Activated CD8-positive, alpha-beta T cell treated with anti-CD3 and anti-CD28 coated beads for 36 hours (primary cell): ENCODE measurements around the gene NFE2. TPM values are rescaled to one million over a fixed set of nuclear protein-coding genes. Genes with fewer than 3 reads are reported as not detected.
"Not testable (repeated sequence)": the region's sequence is repeated elsewhere in the genome, so short reads cannot be mapped to it uniquely, and the experiment has no call there.

ENCODE experiments used
- ATAC-seq: fragments of 200-7000 bp; cut with Tn5 transposase; one replicate; pipeline ENCODE4 v1.10.0; 2021; ENCODE audit warnings: mild to moderate bottlenecking, moderate library complexity
- CTCF ChIA-PET: fragments of 350-600 bp; sonication (Branson Sonifier 250); formaldehyde crosslinking; loops from one replicate; lab custom pipeline; 2021; ENCODE audit warnings: antibody characterized with exemption; lab: Charles Lee
- POLR2A ChIA-PET: fragments of 350-600 bp; sonication (Branson Sonifier 250); formaldehyde crosslinking; loops from one replicate; lab custom pipeline; 2021; ENCODE audit warnings: antibody characterized with exemption; lab: Charles Lee
- DNase-seq: peaks from one replicate; pipeline ENCODE4 v3.0.0-alpha.2; 2020
- H3K27ac Mint-ChIP-seq: one replicate; pipeline ENCODE4 v1.8.0; 2021; ENCODE audit warnings: mild to moderate bottlenecking, mixed read lengths
- H3K27me3 Mint-ChIP-seq: one replicate; pipeline ENCODE4 v1.8.0; 2021; ENCODE audit warnings: mixed read lengths
- H3K36me3 Mint-ChIP-seq: one replicate; pipeline ENCODE4 v1.8.0; 2021; ENCODE audit warnings: low read depth, mixed read lengths
- H3K4me1 Mint-ChIP-seq: one replicate; pipeline ENCODE4 v1.8.0; 2021; ENCODE audit warnings: low read depth, mixed read lengths
- H3K4me3 Mint-ChIP-seq: one replicate; pipeline ENCODE4 v1.8.0; 2021; ENCODE audit warnings: mild to moderate bottlenecking, moderate library complexity, mixed read lengths
- H3K9me3 Mint-ChIP-seq: one replicate; pipeline ENCODE4 v1.8.0; 2021; ENCODE audit warnings: mixed read lengths
- intact Hi-C: fragments of 100-400 bp; cut with micrococcal nuclease; formaldehyde crosslinking; loops from one replicate; pipeline ENCODE4 v1.10.0; 2022
- total RNA-seq, 2 experiments: library from RNA; stranded (reverse); gene quantifications; one replicate each; pipeline ENCODE4 v1.2.3, GENCODE V29; 2021
- TF ChIP-seq, protein P1 (sequence below): fragments of 200-600 bp; IDR thresholded peaks from one replicate; pipeline ENCODE4 v1.8.0; 2022; ENCODE audit warnings: antibody characterized with exemption, mild to moderate bottlenecking

The NFE2 gene
- total RNA-seq, 2 experiments from 2014 or later, result not detected

DNA sequence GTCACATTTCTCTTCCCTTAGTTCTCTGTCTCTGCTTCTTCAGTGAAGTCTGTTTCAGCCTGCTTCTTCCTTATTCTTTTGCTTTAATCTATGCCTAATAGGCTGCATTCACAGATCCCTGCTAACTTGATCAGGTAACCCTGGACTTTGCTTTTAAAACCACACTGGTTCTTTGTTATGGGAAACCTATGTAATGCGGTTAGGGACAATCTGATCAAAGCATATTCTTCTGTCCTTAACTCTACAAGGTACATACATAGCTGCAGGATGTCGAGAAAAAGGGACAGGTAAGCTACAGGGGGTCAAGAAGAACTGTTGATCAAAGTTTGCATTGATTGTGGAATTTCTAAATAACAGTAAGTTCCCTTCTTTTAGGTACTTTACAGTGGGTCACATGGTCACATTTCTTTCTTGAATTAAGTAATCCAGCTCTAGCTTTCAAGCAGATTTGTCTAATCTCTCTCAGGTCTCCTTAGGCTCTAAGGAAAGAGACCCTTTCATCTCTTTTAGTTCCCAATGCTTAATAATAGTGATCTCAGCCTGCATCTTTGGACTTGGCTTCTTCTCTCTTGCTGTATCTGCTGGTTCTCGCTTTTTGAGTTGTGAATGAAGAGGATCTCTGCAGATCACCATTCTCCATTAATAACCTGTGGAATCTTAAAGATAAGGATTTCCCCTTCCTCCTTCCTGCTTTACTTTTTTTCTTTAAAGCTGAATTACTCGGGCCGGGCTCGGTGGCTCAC, 28.0 kb upstream of the NFE2 start:
- Mint-ChIP-seq H3K36me3 (peaks cover 5% of the 10 kb centered on the region), H3K4me3 (no peak overlapping the region), H3K9me3 (no peaks in the 10 kb centered on the region), H3K4me1 (peaks cover 54% of the 10 kb centered on the region), H3K27me3 (no peaks in the 10 kb centered on the region), H3K27ac (peak overlapping the region; percentile 35)
- ChIA-PET CTCF (interaction anchor here (0.7 to 9.7 kb wide), 8 partner anchors 7 to 109 kb away, joined by 3 to 93 read pairs (median 4); no protein-coding TSS in a partner anchor), POLR2A (interaction anchor here (0.6 to 1.3 kb wide), 3 partner anchors 9 to 54 kb away, joined by 3 to 5 read pairs (median 4); partner anchors contain the start of gene HNRNPA1)
- DNase-seq (no peak), ATAC-seq (no peak)
- intact Hi-C loops, result loop anchor here (5.0 kb wide), 1 partner anchor 34 kb away; the partner anchor contains the start of gene GPR84
- TF ChIP-seq, protein P1, sequence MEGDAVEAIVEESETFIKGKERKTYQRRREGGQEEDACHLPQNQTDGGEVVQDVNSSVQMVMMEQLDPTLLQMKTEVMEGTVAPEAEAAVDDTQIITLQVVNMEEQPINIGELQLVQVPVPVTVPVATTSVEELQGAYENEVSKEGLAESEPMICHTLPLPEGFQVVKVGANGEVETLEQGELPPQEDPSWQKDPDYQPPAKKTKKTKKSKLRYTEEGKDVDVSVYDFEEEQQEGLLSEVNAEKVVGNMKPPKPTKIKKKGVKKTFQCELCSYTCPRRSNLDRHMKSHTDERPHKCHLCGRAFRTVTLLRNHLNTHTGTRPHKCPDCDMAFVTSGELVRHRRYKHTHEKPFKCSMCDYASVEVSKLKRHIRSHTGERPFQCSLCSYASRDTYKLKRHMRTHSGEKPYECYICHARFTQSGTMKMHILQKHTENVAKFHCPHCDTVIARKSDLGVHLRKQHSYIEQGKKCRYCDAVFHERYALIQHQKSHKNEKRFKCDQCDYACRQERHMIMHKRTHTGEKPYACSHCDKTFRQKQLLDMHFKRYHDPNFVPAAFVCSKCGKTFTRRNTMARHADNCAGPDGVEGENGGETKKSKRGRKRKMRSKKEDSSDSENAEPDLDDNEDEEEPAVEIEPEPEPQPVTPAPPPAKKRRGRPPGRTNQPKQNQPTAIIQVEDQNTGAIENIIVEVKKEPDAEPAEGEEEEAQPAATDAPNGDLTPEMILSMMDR, result no peak

DNA sequence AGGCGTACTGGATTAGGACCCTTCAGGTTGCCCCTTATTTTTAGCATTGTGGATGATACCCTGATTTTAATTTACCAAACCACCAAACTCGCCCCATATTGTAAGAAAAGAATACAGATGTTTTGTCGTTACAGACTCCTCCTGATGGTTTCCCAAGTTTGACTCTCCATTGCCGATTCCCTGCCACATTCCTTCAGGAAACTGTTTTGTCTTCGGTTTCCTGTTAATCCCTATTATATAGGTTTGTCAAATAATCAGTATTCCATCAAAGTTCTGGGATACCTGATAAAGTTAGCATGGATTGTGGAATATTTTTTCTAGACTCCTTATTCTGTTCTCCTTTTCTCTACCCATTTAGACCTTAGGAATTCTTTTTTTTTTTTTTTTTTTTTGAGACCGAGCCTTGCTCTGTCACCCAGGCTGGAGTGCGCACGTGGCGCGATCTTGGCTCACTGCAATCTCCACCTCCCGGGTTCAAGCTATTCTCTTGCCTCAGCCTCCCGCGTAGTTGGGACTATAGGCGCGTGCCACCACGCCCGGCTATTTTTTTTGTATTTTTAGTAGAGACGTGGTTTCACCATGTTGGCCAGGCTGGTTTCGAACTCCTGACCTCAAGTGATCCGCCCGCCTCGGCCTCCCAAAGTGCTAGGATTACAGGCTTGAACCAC, 24.8 kb upstream of the NFE2 start:
- H3K27me3 Mint-ChIP-seq, H3K9me3 Mint-ChIP-seq, DNase-seq, H3K36me3 Mint-ChIP-seq, ATAC-seq: not testable (repeated sequence)
- Mint-ChIP-seq H3K4me1 (peaks cover 35% of the 10 kb centered on the region), H3K27ac (peak overlapping the region; percentile 94), H3K4me3 (peak overlapping the region; percentile 98)
- POLR2A ChIA-PET, result interaction anchor here (0.8 to 2.1 kb wide), 9 partner anchors 29 to 105 kb away, joined by 3 to 10 read pairs (median 4); partner anchors contain the start of genes CBX5 and HNRNPA1
- CTCF ChIA-PET, result interaction anchor here (0.6 to 9.7 kb wide), 35 partner anchors 9 to 111 kb away, joined by 3 to 93 read pairs (median 6); partner anchors contain the start of gene NFE2
- intact Hi-C loops, result loop anchor here (2.0 to 5.0 kb wide), 2 partner anchors 37 to 45 kb away; partner anchors contain the start of genes CBX5, GPR84 and HNRNPA1

DNA sequence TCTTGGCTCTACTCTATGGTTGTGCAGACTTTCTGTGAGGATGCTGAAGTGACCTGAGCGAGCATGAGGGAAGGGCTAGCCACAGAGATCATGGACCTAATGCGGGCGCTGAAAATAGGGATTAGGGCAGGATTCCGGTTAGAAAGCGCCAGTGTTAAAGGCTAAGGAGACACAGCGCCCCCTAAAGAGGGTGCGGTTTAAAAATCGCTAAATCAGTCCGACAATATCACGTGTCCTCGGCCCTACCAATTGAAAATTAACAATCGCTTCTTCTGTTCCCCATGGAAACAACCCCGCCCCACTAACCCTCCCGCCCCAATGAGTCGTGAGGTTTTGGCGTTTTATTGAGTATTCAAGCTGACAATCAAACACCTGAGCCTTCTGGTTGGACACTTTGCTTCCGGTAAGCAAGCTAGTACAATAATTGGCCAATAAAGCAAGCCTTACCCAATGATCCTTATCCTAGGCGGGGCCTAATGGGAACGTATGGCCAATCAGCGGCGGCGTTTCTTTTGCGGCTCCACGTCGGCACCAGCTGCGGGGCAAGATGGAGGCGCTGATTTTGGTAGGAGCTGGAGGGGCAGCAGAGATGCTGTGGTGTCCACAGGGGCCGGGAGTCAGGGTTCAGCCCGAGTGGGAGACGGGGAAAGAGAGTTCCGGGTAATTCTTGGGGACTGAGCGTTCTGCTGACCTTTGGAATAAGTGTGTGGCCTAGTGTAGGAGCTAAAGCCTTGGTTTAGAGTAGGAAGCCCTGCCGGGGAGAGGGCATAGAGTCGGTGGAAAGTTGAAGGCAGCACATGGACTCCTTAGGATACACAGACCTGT, 24.0 kb upstream of the NFE2 start, which contains the start of gene COPZ1:
COPZ1 (plus strand) TSS at position 515 of the 825 bp plus-strand sequence; CDS start at position 548, 33 bp downstream.
- Mint-ChIP-seq H3K27me3 (no peaks in the 10 kb centered on the region), H3K9me3 (no peaks in the 10 kb centered on the region), H3K27ac (peak within 1 kb of the TSS; percentile 94), H3K4me1 (peaks cover 28% of the 10 kb centered on the region), H3K36me3 (peaks cover 3% of the 10 kb centered on the region), H3K4me3 (peak within 1 kb of the TSS; percentile 98)
- intact Hi-C loops, result loop anchor here (2.0 to 5.0 kb wide), 2 partner anchors 37 to 44 kb away; partner anchors contain the start of genes CBX5, GPR84 and HNRNPA1
- ChIA-PET POLR2A (interaction anchor here (0.6 to 2.1 kb wide), 12 partner anchors 10 to 104 kb away, joined by 3 to 10 read pairs (median 4); partner anchors contain the start of genes CBX5 and HNRNPA1), CTCF (interaction anchor here (0.6 to 9.7 kb wide), 35 partner anchors 8 to 225 kb away, joined by 3 to 93 read pairs (median 6); partner anchors contain the start of genes NFE2 and PDE1B)
- ATAC-seq, result peak; percentile 99
- peak; percentile 98 for DNase-seq
- TF ChIP-seq, protein P1, result peak; percentile 65

DNA sequence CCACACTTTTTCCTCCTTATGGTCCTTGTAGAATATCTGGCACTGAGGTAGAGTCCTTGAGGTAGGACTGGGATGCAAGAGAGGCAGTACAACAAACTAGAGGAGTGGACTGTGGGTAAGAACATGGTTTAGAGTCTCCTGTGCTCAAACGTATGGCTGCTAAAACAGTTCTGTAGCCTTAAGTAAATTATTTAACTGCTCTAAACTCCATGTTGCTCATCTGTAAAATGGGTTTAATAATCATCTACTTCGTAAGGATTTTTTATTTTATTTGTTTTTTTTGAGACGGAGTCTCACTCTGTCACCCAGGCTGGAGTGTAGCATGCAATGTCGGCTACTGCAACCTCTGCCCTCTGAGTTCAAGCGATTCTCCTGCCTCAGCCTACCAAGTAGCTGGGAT, 20.5 kb upstream of the NFE2 start:
- H3K27me3 Mint-ChIP-seq, result no peaks in the 10 kb centered on the region
- H3K36me3 Mint-ChIP-seq, result peaks cover 3% of the 10 kb centered on the region
- ChIA-PET POLR2A (interaction anchor here (0.6 to 1.1 kb wide), 2 partner anchors 33 to 40 kb away, joined by 3 to 4 read pairs; no protein-coding TSS in a partner anchor), CTCF (interaction anchor here (1.3 to 9.7 kb wide), 4 partner anchors 15 to 63 kb away, joined by 3 to 93 read pairs (median 6); no protein-coding TSS in a partner anchor)
- H3K27ac Mint-ChIP-seq, result no peak overlapping the region
- ATAC-seq (no peak), DNase-seq (no peak)
- no peak overlapping the region for H3K4me3 Mint-ChIP-seq
- TF ChIP-seq, protein P1, result no peak
- peaks cover 6% of the 10 kb centered on the region for H3K4me1 Mint-ChIP-seq
- no peaks in the 10 kb centered on the region for H3K9me3 Mint-ChIP-seq
- intact Hi-C loops, result no loop called here

DNA sequence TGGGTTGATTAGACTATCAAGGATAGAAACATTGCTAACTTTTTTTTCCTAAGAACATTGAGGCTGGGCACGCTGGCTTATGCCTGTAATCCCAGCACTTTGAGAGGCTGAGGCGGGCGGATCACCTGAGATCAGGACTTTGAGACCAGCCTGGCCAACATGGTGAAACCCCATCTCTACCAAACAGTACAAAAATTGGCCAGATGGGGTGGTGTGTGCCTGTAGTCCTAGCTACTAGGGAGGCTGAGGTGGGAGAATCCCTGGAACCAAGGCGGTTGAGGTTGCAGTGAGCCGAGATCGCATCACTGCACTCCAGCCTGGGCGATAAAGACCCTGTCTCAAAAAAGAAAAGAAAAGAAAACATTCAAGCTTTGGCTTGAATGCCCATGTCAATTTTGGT, 11.5 kb upstream of the NFE2 start:
- H3K9me3 Mint-ChIP-seq, POLR2A ChIA-PET, H3K27me3 Mint-ChIP-seq, H3K4me3 Mint-ChIP-seq, ATAC-seq, intact Hi-C loops, H3K27ac Mint-ChIP-seq, H3K4me1 Mint-ChIP-seq, DNase-seq, H3K36me3 Mint-ChIP-seq: not testable (repeated sequence)
- CTCF ChIA-PET, result interaction anchor here (1.6 to 2.0 kb wide), 2 partner anchors 25 to 67 kb away, joined by 4 to 6 read pairs; no protein-coding TSS in a partner anchor
